Peyer's patch (tissue), 4 donors: ENCODE data around the gene PYGM. TPM values are rescaled to one million over a fixed set of nuclear protein-coding genes. Genes with fewer than 3 reads are reported as not detected.

ENCODE experiments used
- DNase-seq, 3 donors: peaks; one replicate each; pipeline ENCODE4 v3.0.0-alpha.2; 2017 to 2019
- H3K27ac ChIP-seq, 4 donors: fragments of 200-600 bp; sonication (generic); one replicate each; pipeline ENCODE4 v1.5.1; 2016 to 2019
- H3K27me3 ChIP-seq, 2 donors: fragments of 200-600 bp; sonication (generic); one replicate each; pipeline ENCODE4 v1.5.1; 2019
- H3K36me3 ChIP-seq, 3 donors: fragments of 200-600 bp; sonication (generic); one replicate each; pipeline ENCODE4 v1.5.1; 2016 to 2019
- H3K4me1 ChIP-seq, 4 donors: fragments of 200-600 bp; sonication (generic); one replicate each; pipeline ENCODE4 v1.5.1; 2016 to 2019
- H3K4me3 ChIP-seq, 4 donors: fragments of 200-600 bp; sonication (generic); 1 replicate in 3 of 4; 2 replicates in 1 of 4; pipeline ENCODE4 v1.5.1; 2016 to 2019; ENCODE audit warnings: mild to moderate bottlenecking in 1 of 4
- H3K9me3 ChIP-seq, 4 donors: fragments of 200-600 bp; sonication (generic); one replicate each; pipeline ENCODE4 v1.5.1; 2016 to 2019; ENCODE audit warnings: mild to moderate bottlenecking in 1 of 4
- CTCF ChIP-seq, 6 experiments: fragments of 450-650 bp in 4 of 6; fragments of 200-600 bp in 2 of 6; sonication (generic) in 1 of 6; IDR thresholded peaks; one replicate each; pipeline ENCODE4 v1.5.1; 2017 to 2019; ENCODE audit warnings: antibody characterized with exemption in 6 of 6, mild to moderate bottlenecking in 3 of 6, moderate library complexity in 1 of 6
- POLR2A ChIP-seq, 2 donors: fragments of 450-650 bp; IDR thresholded peaks; one replicate each; pipeline ENCODE4 v1.5.1; 2017; ENCODE audit warnings: antibody characterized with exemption in 2 of 2, mild to moderate bottlenecking in 2 of 2, moderate library complexity in 2 of 2
- total RNA-seq, 4 donors: library from RNA; depleted of rRNA; stranded (reverse); fragments of >200 nt; gene quantifications; one replicate each; pipeline ENCODE4 v1.1.0, GENCODE V29; 2016

PYGM gene
- total RNA-seq, 4 donors from 2014 or later, result 2.4 to 5.0 (median 2.5) TPM; not detected in 1

DNA sequence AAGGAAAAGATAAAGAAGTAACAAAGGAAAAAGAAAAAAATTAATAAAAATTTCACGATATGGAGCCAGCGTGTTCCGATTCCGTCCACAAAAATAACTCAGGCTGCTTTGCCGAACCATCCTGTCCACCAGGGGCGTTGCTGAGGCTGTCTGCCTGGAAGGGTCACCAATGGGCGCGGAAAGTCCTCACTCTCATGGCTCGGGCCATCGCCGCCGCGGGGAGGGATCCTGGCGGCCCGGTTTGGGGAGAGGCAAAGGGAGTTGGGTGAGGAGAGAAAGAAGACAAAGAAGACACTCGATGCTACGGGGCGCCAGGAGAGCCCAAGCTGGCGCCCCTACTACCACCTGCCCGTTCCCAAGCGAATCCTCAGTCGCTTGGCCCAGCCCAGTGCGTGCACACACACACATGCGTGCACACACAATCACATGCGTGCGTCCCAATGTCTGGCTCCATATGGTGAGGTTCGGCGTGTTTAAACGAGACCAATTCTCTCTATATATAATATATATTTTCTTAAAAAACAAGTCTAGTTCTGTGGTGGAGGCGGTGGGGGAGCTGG lies 5.6 kb upstream of the PYGM start:
- peak in 1 of 6 experiments; percentile 9 for TF ChIP-seq CTCF (IDR thresholded peaks at IDR 0.05)
- no peak for TF ChIP-seq POLR2A (IDR thresholded peaks at IDR 0.05)
- Histone ChIP-seq H3K27ac (peak overlapping the region in 1 of 4 donors; percentile 85), H3K4me3 (no peak overlapping the region), H3K36me3 (peaks cover 3 to 79% (median 13%) of the 10 kb centered on the region in 3 donors), H3K4me1 (peaks cover 0 to 57% (median 41%) of the 10 kb centered on the region in 4 donors), H3K9me3 (no peaks in the 10 kb centered on the region), H3K27me3 (no peaks in the 10 kb centered on the region)
- peak; percentile 36 to 55 (median 46) for DNase-seq

- Histone ChIP-seq H3K4me3 (no peak overlapping the region), H3K4me1 (peaks cover 0 to 57% (median 43%) of the 10 kb centered on the region in 4 donors), H3K27me3 (no peaks in the 10 kb centered on the region), H3K27ac (peak overlapping the region in 2 of 4 donors; percentile 65 to 85), H3K9me3 (no peaks in the 10 kb centered on the region), H3K36me3 (peaks cover 3 to 73% (median 9%) of the 10 kb centered on the region in 3 donors)
- no peak for TF ChIP-seq POLR2A (IDR thresholded peaks at IDR 0.05)
- no peak for TF ChIP-seq CTCF (IDR thresholded peaks at IDR 0.05)
- DNase-seq, result peak in 1 of 3 donors; percentile 41
Observed at GRCh38 chr11:64764753-64765152, 5.0 kb upstream of the PYGM start.

- peak overlapping the region; percentile 36 to 85 (median 60) for H3K27ac ChIP-seq
- DNase-seq, result peak in 2 of 3 donors; percentile 89 to 92
Observed at GRCh38 chr11:64764040-64764611, 4.4 kb upstream of the PYGM start.

DNA sequence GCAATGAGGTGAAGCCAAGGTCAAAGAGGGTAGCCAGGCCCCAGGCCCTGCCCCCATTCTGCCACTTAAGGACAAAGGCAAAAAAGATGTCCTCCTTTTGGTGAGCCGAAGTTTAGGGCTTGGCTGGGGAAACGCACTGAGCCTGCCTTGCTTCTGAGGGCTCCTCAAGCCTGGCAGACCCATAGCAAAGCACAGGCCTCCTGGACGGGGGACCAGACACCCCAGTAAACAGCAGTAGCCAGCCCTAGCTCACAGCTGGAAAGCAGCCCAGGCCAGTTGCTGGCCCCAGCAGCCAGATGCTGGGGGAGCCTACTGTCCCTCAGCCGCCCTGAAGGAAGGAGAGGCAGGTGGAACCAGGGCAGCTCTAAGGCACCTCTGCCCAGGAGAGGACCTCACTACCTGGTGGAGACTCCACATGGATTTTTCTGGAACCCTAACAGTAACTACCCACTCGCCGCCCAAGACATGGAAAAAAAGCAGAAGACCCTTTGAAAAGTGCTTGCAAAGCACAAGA lies 3.8 kb upstream of the PYGM start:
- Histone ChIP-seq H3K27ac (peak overlapping the region; percentile 36 to 85 (median 60)), H3K9me3 (no peaks in the 10 kb centered on the region), H3K4me3 (no peak overlapping the region), H3K27me3 (no peaks in the 10 kb centered on the region), H3K4me1 (peaks cover 0 to 57% (median 46%) of the 10 kb centered on the region in 4 donors), H3K36me3 (peaks cover 3 to 61% (median 9%) of the 10 kb centered on the region in 3 donors)
- TF ChIP-seq CTCF (IDR thresholded peaks at IDR 0.05) (no peak), POLR2A (IDR thresholded peaks at IDR 0.05) (no peak)
- peak in 1 of 3 donors; percentile 46 for DNase-seq

More at GRCh38 chr11:64764040-64764611, 4.4 kb upstream of the PYGM start:
- Histone ChIP-seq H3K9me3 (no peaks in the 10 kb centered on the region), H3K27me3 (no peaks in the 10 kb centered on the region), H3K4me3 (no peak overlapping the region), H3K36me3 (peaks cover 3 to 67% (median 9%) of the 10 kb centered on the region in 3 donors), H3K4me1 (peaks cover 0 to 57% (median 46%) of the 10 kb centered on the region in 4 donors)
- TF ChIP-seq POLR2A (IDR thresholded peaks at IDR 0.05) (no peak), CTCF (IDR thresholded peaks at IDR 0.05) (no peak)

GRCh38 chr11:64762674-64763525 lies 3.1 kb upstream of the PYGM start:
- peaks cover 3 to 54% (median 9%) of the 10 kb centered on the region in 3 donors for H3K36me3 ChIP-seq
- DNase-seq, result peak in 2 of 3 donors; percentile 72 to 76
- peaks cover 0 to 54% (median 45%) of the 10 kb centered on the region in 4 donors for H3K4me1 ChIP-seq
- TF ChIP-seq CTCF (IDR thresholded peaks at IDR 0.05), result no peak
- TF ChIP-seq POLR2A (IDR thresholded peaks at IDR 0.05), result no peak
- H3K9me3 ChIP-seq, result no peaks in the 10 kb centered on the region
- no peaks in the 10 kb centered on the region for H3K27me3 ChIP-seq
- peak overlapping the region; percentile 36 to 85 (median 60) for H3K27ac ChIP-seq
- H3K4me3 ChIP-seq, result no peak overlapping the region
